ENCODE data around the gene TRIM41.
A peak's percentile ranks its signal among the peaks of the same experiment; 100 is the strongest.

TRIM41 gene

GRCh38 chr5:181235323-181235688 lies 12.2 kb downstream of the TRIM41 start:
- no peaks in the 10 kb centered on the region for H3K27me3 ChIP-seq (ENCODE audit: control insufficient read depth, insufficient read depth, low read length)
- no peak overlapping the region for H3K27ac ChIP-seq (ENCODE audit: low read depth, low read length)
- no peak overlapping the region for H3K9ac ChIP-seq (ENCODE audit: low read length)
- no peaks in the 10 kb centered on the region for H3K9me3 ChIP-seq (ENCODE audit: control insufficient read depth, insufficient read depth, low read depth, low read length)
- H3K36me3 ChIP-seq (ENCODE audit: control insufficient read depth, insufficient read depth, low read length), result peaks cover 95% of the 10 kb centered on the region
- no peak overlapping the region for H3K4me3 ChIP-seq (ENCODE audit: low read depth, low read length)
- no peaks in the 10 kb centered on the region for H3K4me1 ChIP-seq (ENCODE audit: control insufficient read depth, insufficient read depth, low read length)

GRCh38 chr5:181235689-181236366 lies 12.7 kb downstream of the TRIM41 start:
- no peak overlapping the region for H3K4me3 ChIP-seq (ENCODE audit: low read depth, low read length)
- H3K36me3 ChIP-seq (ENCODE audit: control insufficient read depth, insufficient read depth, low read length), result peaks cover 95% of the 10 kb centered on the region
- H3K27me3 ChIP-seq (ENCODE audit: control insufficient read depth, insufficient read depth, low read length), result no peaks in the 10 kb centered on the region
- H3K9ac ChIP-seq (ENCODE audit: low read length), result no peak overlapping the region
- no peaks in the 10 kb centered on the region for H3K4me1 ChIP-seq (ENCODE audit: control insufficient read depth, insufficient read depth, low read length)
- H3K27ac ChIP-seq (ENCODE audit: low read depth, low read length), result no peak overlapping the region
- no peaks in the 10 kb centered on the region for H3K9me3 ChIP-seq (ENCODE audit: control insufficient read depth, insufficient read depth, low read depth, low read length)

DNA sequence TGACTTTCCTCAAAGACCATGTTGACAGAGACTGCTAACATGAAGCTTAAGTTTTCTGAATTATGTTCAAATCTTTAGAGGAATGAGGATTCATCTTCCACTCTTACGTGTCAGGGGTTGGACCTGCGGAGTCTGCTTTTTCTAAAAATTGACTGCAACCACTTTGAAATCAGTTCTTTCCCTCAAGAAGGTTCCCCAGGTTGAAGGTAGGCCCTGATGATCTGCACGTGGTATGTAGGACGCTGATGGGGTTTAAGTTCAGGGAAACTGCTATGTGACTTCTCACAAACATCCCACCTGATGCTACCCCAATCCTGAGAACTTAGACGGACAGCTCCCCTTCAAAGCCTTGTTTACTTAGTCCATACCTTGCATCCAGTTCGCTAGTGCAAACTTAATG lies 13.4 kb downstream of the TRIM41 start:
- H3K9ac ChIP-seq (ENCODE audit: low read length), result no peak overlapping the region
- H3K4me1 ChIP-seq (ENCODE audit: control insufficient read depth, insufficient read depth, low read length), result peaks cover 3% of the 10 kb centered on the region
- no peak overlapping the region for H3K4me3 ChIP-seq (ENCODE audit: low read depth, low read length)
- no peaks in the 10 kb centered on the region for H3K27me3 ChIP-seq (ENCODE audit: control insufficient read depth, insufficient read depth, low read length)
- H3K36me3 ChIP-seq (ENCODE audit: control insufficient read depth, insufficient read depth, low read length), result peaks cover 95% of the 10 kb centered on the region
- H3K9me3 ChIP-seq (ENCODE audit: control insufficient read depth, insufficient read depth, low read depth, low read length), result no peaks in the 10 kb centered on the region
- no peak overlapping the region for H3K27ac ChIP-seq (ENCODE audit: low read depth, low read length)

DNA sequence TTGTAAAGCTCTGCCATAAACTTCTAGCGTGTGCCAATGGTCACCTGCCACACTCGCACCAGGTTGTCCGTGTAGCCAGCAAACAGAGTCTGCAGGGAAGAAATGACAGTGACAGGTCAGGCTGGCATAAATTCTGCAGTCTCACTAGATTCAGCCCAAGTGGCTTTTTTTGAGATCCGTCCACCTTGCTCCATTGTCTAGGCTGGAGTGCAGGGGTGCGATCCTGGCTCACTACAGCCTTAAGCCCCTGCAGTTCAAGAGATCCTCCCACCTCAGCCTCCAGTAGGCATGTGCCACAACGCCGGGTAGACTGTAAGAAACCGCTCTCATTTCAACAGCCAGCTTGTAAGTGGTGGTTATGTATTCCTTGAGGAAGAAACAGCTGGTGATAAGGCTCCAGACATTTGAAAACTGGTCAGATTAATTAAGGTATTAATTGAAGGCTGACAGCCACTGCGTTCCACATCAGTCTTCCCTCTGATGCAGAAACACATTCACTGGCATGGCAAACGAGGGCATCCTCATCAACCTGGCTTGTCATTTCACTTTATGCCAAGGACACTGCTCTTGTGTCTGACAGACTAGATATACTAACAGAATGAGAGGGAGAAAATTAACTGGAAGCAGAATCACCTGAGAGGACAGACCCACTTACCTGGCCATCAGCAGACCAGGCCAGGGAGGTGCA lies 14.0 kb downstream of the TRIM41 start:
- Histone ChIP-seq H3K4me1 (ENCODE audit: control insufficient read depth, insufficient read depth, low read length) (peaks cover 9% of the 10 kb centered on the region), H3K27ac (ENCODE audit: low read depth, low read length) (no peak overlapping the region), H3K9ac (ENCODE audit: low read length) (no peak overlapping the region), H3K36me3 (ENCODE audit: control insufficient read depth, insufficient read depth, low read length) (peaks cover 96% of the 10 kb centered on the region), H3K9me3 (ENCODE audit: control insufficient read depth, insufficient read depth, low read depth, low read length) (no peaks in the 10 kb centered on the region), H3K4me3 (ENCODE audit: low read depth, low read length) (no peak overlapping the region), H3K27me3 (ENCODE audit: control insufficient read depth, insufficient read depth, low read length) (no peaks in the 10 kb centered on the region)

GRCh38 chr5:181237729-181238385 lies 14.8 kb downstream of the TRIM41 start:
- no peak overlapping the region for H3K9ac ChIP-seq (ENCODE audit: low read length)
- no peak overlapping the region for H3K27ac ChIP-seq (ENCODE audit: low read depth, low read length)
- peaks cover 13% of the 10 kb centered on the region for H3K4me1 ChIP-seq (ENCODE audit: control insufficient read depth, insufficient read depth, low read length)
- H3K4me3 ChIP-seq (ENCODE audit: low read depth, low read length), result no peak overlapping the region
- peaks cover 96% of the 10 kb centered on the region for H3K36me3 ChIP-seq (ENCODE audit: control insufficient read depth, insufficient read depth, low read length)
- no peaks in the 10 kb centered on the region for H3K9me3 ChIP-seq (ENCODE audit: control insufficient read depth, insufficient read depth, low read depth, low read length)
- H3K27me3 ChIP-seq (ENCODE audit: control insufficient read depth, insufficient read depth, low read length), result no peaks in the 10 kb centered on the region

- Histone ChIP-seq H3K27ac (ENCODE audit: low read depth, low read length) (no peak overlapping the region), H3K36me3 (ENCODE audit: control insufficient read depth, insufficient read depth, low read length) (peaks cover 89% of the 10 kb centered on the region), H3K9me3 (ENCODE audit: control insufficient read depth, insufficient read depth, low read depth, low read length) (no peaks in the 10 kb centered on the region), H3K9ac (ENCODE audit: low read length) (no peak overlapping the region), H3K4me1 (ENCODE audit: control insufficient read depth, insufficient read depth, low read length) (peaks cover 13% of the 10 kb centered on the region), H3K4me3 (ENCODE audit: low read depth, low read length) (no peak overlapping the region), H3K27me3 (ENCODE audit: control insufficient read depth, insufficient read depth, low read length) (0 out of 2 replicates have a peak, but pooled peaks cover 2% of the 10 kb centered on the region)
Measured at GRCh38 chr5:181239062-181239663, 16.1 kb downstream of the TRIM41 start.

DNA sequence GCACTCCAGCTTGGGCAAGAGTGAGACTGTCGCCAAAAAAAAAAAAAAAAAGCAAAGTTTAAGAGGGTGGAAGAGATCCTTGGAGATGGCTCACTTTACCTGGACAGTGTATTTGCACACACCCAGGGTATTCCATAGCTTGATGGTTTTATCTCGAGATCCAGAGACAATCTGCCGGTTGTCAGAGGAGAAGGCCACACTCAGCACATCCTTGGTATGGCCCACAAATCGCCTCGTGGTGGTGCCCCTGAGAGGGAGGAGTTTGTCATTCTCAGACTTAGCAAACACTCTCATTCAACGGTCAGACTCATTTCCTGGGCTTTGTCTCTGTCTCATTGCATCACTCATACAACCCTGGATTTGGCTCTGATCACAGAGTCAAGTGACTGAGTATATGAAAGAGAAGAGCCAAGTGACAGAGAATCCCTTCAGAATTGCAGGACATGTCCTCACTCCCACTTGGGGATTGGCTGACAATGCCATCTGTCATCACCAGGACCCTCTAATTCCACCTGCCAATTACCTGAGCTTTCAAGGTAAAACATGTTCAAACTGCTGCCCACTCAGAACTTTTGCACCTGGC lies 18.4 kb downstream of the TRIM41 start:
- peaks cover 24% of the 10 kb centered on the region for H3K4me1 ChIP-seq (ENCODE audit: control insufficient read depth, insufficient read depth, low read length)
- peaks cover 67% of the 10 kb centered on the region for H3K36me3 ChIP-seq (ENCODE audit: control insufficient read depth, insufficient read depth, low read length)
- peak overlapping the region; percentile 46 for H3K27ac ChIP-seq (ENCODE audit: low read depth, low read length)
- no peaks in the 10 kb centered on the region for H3K9me3 ChIP-seq (ENCODE audit: control insufficient read depth, insufficient read depth, low read depth, low read length)
- H3K27me3 ChIP-seq (ENCODE audit: control insufficient read depth, insufficient read depth, low read length), result 0 out of 2 replicates have a peak, but pooled peaks cover 2% of the 10 kb centered on the region
- H3K4me3 ChIP-seq (ENCODE audit: low read depth, low read length), result peak overlapping the region; percentile 95
- peak overlapping the region; percentile 98 for H3K9ac ChIP-seq (ENCODE audit: low read length)

- Histone ChIP-seq H3K9ac (ENCODE audit: low read length) (peak overlapping the region; percentile 98), H3K27ac (ENCODE audit: low read depth, low read length) (peak overlapping the region; percentile 46), H3K4me1 (ENCODE audit: control insufficient read depth, insufficient read depth, low read length) (peaks cover 24% of the 10 kb centered on the region), H3K27me3 (ENCODE audit: control insufficient read depth, insufficient read depth, low read length) (0 out of 2 replicates have a peak, but pooled peaks cover 2% of the 10 kb centered on the region), H3K36me3 (ENCODE audit: control insufficient read depth, insufficient read depth, low read length) (peaks cover 62% of the 10 kb centered on the region), H3K9me3 (ENCODE audit: control insufficient read depth, insufficient read depth, low read depth, low read length) (no peaks in the 10 kb centered on the region), H3K4me3 (ENCODE audit: low read depth, low read length) (peak overlapping the region; percentile 95)
Measured at GRCh38 chr5:181242031-181242451, 19.0 kb downstream of the TRIM41 start.

DNA sequence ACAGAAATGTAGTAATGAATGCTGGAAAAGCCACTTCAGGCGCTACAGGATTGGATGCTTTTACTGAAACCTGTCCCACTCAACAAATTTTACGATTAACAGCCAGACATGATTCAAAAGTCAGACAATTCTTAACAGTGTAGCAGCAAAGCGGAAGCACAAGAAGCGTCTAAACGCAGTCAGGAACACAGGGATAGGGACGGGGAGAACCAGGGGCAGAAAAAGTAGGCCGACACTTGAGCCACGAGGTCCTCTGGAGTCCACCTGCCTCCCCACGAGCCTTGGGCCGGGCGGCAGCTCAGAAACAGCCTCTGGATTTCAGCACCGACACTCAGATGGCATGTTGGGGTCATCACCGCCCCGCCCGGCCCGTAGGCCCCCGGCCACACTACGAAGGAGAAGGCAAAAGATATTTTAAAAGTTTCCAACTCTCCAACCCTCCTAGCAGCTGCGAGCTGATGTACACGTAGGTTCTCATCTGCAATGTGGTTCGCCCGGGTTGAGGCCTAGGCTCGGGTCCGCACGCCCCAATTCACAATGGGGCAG lies 20.0 kb downstream of the TRIM41 start:
- Histone ChIP-seq H3K9me3 (ENCODE audit: control insufficient read depth, insufficient read depth, low read depth, low read length) (no peaks in the 10 kb centered on the region), H3K27me3 (ENCODE audit: control insufficient read depth, insufficient read depth, low read length) (0 out of 2 replicates have a peak, but pooled peaks cover 2% of the 10 kb centered on the region), H3K4me3 (ENCODE audit: low read depth, low read length) (peak overlapping the region; percentile 95), H3K9ac (ENCODE audit: low read length) (peak overlapping the region; percentile 98), H3K36me3 (ENCODE audit: control insufficient read depth, insufficient read depth, low read length) (peaks cover 55% of the 10 kb centered on the region), H3K4me1 (ENCODE audit: control insufficient read depth, insufficient read depth, low read length) (peaks cover 27% of the 10 kb centered on the region), H3K27ac (ENCODE audit: low read depth, low read length) (peak overlapping the region; percentile 90)

GRCh38 chr5:181243564-181244343 lies 20.7 kb downstream of the TRIM41 start, which contains the start of gene RACK1:
RACK1 (minus strand) TSS chr5:181243906; CDS start chr5:181243800, 106 bp downstream.
- 0 out of 2 replicates have a peak, but pooled peaks cover 2% of the 10 kb centered on the region for H3K27me3 ChIP-seq (ENCODE audit: control insufficient read depth, insufficient read depth, low read length)
- H3K4me1 ChIP-seq (ENCODE audit: control insufficient read depth, insufficient read depth, low read length), result peaks cover 31% of the 10 kb centered on the region
- peak within 1 kb of the TSS; percentile 98 for H3K9ac ChIP-seq (ENCODE audit: low read length)
- H3K4me3 ChIP-seq (ENCODE audit: low read depth, low read length), result peak within 1 kb of the TSS; percentile 95
- no peaks in the 10 kb centered on the region for H3K9me3 ChIP-seq (ENCODE audit: control insufficient read depth, insufficient read depth, low read depth, low read length)
- peaks cover 52% of the 10 kb centered on the region for H3K36me3 ChIP-seq (ENCODE audit: control insufficient read depth, insufficient read depth, low read length)
- H3K27ac ChIP-seq (ENCODE audit: low read depth, low read length), result peak within 1 kb of the TSS; percentile 90

All from HUES6 (cell line).